OCI-LY3 (cell line): ENCODE data around the gene LSM4.

ENCODE experiments used
- H2AFZ ChIP-seq: fragments of 200-600, 300-600 bp; shearing (Covaris generic); 2 replicates; pipeline ENCODE4 v1.6.0; 2014; ENCODE audit warnings: antibody characterized with exemption, low read depth, low read length
- H3K27ac ChIP-seq: fragments of 200-600, 300-600 bp; sonication (generic); 2 replicates; pipeline ENCODE4 v1.5.1; 2014; ENCODE audit warnings: mild to moderate bottlenecking, low read length, moderate library complexity, mixed read lengths
- H3K27me3 ChIP-seq: fragments of 200-600, 300-600 bp; sonication (generic); 2 replicates; pipeline ENCODE4 v1.6.1; 2014; ENCODE audit warnings: low read depth, low read length, mixed read lengths
- H3K36me3 ChIP-seq: fragments of 200-600, 300-600 bp; sonication (generic); replicated peaks from 2 replicates; pipeline ENCODE3; 2014; ENCODE audit warnings: low read depth, low read length, mixed read lengths
- H3K4me1 ChIP-seq: fragments of 300-600, 200-600 bp; sonication (generic); 2 replicates; pipeline ENCODE4 v1.6.1; 2014; ENCODE audit warnings: low read length, mixed read lengths
- H3K4me2 ChIP-seq: fragments of 200-600, 300-600 bp; sonication (generic); 2 replicates; pipeline ENCODE4 v1.6.1; 2014; ENCODE audit warnings: low read length, mixed read lengths
- H3K4me3 ChIP-seq: fragments of 300-600, 200-600 bp; sonication (generic); 2 replicates; pipeline ENCODE4 v1.5.1; 2014; ENCODE audit warnings: antibody characterized with exemption, mild to moderate bottlenecking, low read length, moderate library complexity
- H3K79me2 ChIP-seq: fragments of 300-600, 200-600 bp; shearing (Covaris generic); 2 replicates; pipeline ENCODE4 v1.6.1; 2014; ENCODE audit warnings: mild to moderate bottlenecking, low read length, mixed read lengths
- H3K9ac ChIP-seq: fragments of 300-600, 200-600 bp; shearing (Covaris generic); 2 replicates; pipeline ENCODE4 v1.6.0; 2014; ENCODE audit warnings: mild to moderate bottlenecking, low read length, moderate library complexity
- H3K9me3 ChIP-seq: fragments of 200-600, 300-600 bp; shearing (Covaris generic); 2 replicates; pipeline ENCODE4 v1.6.1; 2014; ENCODE audit warnings: low read length, mixed read lengths; ENCODE audit not compliant: insufficient read depth
- H4K20me1 ChIP-seq: fragments of 200-600, 300-600 bp; sonication (generic); 2 replicates; pipeline ENCODE4 v1.6.1; 2016; ENCODE audit warnings: low read length, mixed read lengths; ENCODE audit not compliant: insufficient read depth
- EZH2phosphoT487 ChIP-seq: fragments of 200-600 bp; shearing (Covaris generic); IDR thresholded peaks from 2 replicates; pipeline ENCODE4 v1.6.1; 2018; ENCODE audit warnings: antibody characterized with exemption, mixed run types, low read depth
- TF ChIP-seq, protein P1 (sequence below): fragments of 200-600, 300-600 bp; sonication (generic); IDR thresholded peaks from 2 replicates; pipeline ENCODE4 v1.5.1; 2014; ENCODE audit warnings: antibody characterized with exemption, low read length, low read depth

The LSM4 gene

DNA sequence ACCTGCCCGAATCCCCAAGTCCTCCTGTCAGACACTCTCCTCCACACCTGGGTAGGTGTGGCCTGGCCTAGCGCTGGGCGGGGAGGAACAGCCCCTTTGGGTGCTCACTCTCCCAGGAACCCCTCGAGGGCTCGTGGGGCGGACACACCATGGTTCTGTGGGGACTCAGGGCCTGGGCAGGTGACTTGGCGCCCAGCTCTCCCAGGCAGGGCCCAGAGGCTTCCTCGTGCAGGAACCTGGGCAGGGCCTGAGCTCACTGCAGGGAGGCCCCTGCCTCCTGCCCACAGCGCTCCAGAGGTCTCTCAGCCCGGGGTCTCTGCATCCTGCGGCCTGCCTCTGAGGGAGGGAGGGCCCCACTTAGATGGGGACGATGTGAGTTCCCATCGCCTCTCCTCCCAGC, 11.9 kb downstream of the LSM4 start:
- Histone ChIP-seq H2AFZ (no peak overlapping the region), H3K4me1 (peaks cover 23% of the 10 kb centered on the region), H3K9ac (no peak overlapping the region), H3K4me2 (no peak overlapping the region), H3K36me3 (peaks cover 32% of the 10 kb centered on the region), H4K20me1 (no peaks in the 10 kb centered on the region), H3K79me2 (no peaks in the 10 kb centered on the region), H3K27me3 (no peaks in the 10 kb centered on the region), H3K27ac (no peak overlapping the region), H3K9me3 (no peaks in the 10 kb centered on the region), H3K4me3 (no peak overlapping the region)
- no peak for TF ChIP-seq EZH2phosphoT487
- TF ChIP-seq, protein P1, sequence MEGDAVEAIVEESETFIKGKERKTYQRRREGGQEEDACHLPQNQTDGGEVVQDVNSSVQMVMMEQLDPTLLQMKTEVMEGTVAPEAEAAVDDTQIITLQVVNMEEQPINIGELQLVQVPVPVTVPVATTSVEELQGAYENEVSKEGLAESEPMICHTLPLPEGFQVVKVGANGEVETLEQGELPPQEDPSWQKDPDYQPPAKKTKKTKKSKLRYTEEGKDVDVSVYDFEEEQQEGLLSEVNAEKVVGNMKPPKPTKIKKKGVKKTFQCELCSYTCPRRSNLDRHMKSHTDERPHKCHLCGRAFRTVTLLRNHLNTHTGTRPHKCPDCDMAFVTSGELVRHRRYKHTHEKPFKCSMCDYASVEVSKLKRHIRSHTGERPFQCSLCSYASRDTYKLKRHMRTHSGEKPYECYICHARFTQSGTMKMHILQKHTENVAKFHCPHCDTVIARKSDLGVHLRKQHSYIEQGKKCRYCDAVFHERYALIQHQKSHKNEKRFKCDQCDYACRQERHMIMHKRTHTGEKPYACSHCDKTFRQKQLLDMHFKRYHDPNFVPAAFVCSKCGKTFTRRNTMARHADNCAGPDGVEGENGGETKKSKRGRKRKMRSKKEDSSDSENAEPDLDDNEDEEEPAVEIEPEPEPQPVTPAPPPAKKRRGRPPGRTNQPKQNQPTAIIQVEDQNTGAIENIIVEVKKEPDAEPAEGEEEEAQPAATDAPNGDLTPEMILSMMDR: no peak

- H3K27me3 ChIP-seq: no peaks in the 10 kb centered on the region
- H4K20me1 ChIP-seq: no peaks in the 10 kb centered on the region
- H3K27ac ChIP-seq: no peak overlapping the region
- H3K9ac ChIP-seq: no peak overlapping the region
- H3K4me1 ChIP-seq: peaks cover 29% of the 10 kb centered on the region
- no peaks in the 10 kb centered on the region for H3K79me2 ChIP-seq
- no peak for TF ChIP-seq EZH2phosphoT487
- TF ChIP-seq, protein P1: no peak
- H3K4me2 ChIP-seq: no peak overlapping the region
- peaks cover 33% of the 10 kb centered on the region for H3K36me3 ChIP-seq
- H3K4me3 ChIP-seq: no peak overlapping the region
- H2AFZ ChIP-seq: no peak overlapping the region
- H3K9me3 ChIP-seq: no peaks in the 10 kb centered on the region
Measured at GRCh38 chr19:18310118-18310909, 12.6 kb downstream of the LSM4 start.

DNA sequence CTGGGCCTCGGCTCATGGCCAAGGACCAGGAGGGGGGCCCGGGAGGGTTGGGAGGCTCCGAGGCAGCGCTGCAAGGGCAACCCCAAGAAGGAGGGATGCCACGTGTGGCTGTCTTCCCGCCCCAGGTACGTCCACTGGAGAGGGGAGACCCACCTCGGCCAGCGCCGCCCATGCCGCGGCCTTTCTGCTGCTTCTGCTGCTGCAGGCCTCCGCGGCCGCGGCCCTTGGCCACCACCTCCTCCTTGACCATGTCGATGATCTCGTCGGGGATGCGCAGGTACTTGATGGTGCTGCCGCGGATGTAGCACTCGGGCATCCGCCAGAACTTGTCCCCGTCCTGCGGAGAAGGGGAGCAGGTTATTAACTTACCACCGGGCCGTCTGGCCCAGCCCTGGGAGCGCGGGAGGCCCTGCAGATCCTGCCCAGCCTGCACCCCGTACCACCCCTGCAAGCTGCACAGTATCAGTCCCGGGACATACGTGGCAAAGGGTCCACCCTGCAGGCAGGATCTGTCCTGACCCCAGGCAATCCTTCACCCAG, 13.3 kb downstream of the LSM4 start:
- no peak overlapping the region for H2AFZ ChIP-seq
- no peaks in the 10 kb centered on the region for H3K9me3 ChIP-seq
- peaks cover 36% of the 10 kb centered on the region for H3K4me1 ChIP-seq
- H3K4me2 ChIP-seq: no peak overlapping the region
- H3K79me2 ChIP-seq: no peaks in the 10 kb centered on the region
- H3K36me3 ChIP-seq: peaks cover 32% of the 10 kb centered on the region
- no peak overlapping the region for H3K4me3 ChIP-seq
- H3K27ac ChIP-seq: no peak overlapping the region
- H4K20me1 ChIP-seq: no peaks in the 10 kb centered on the region
- H3K9ac ChIP-seq: no peak overlapping the region
- no peaks in the 10 kb centered on the region for H3K27me3 ChIP-seq
- TF ChIP-seq, protein P1: no peak
- no peak for TF ChIP-seq EZH2phosphoT487

DNA sequence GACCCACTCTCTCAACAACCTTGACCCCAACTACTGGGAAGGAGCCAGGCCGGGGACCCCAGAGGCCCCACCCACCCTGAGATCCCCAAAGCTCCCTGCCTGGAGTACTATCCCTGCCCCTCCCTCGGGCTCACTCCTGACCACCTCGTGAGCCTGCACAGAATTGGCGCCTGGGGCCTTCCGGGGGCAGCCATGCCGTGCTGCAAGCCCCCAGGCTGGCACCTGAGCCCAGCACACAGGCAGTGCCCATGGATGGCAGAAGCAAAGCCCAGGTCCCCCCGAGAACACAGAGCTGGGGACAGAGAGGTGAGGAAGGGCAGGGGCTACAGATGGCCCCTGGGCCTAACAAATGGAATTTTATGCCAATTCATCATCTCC, 13.9 kb downstream of the LSM4 start:
- Histone ChIP-seq H3K4me2 (no peak overlapping the region), H3K9me3 (no peaks in the 10 kb centered on the region), H3K27ac (no peak overlapping the region), H3K36me3 (peaks cover 31% of the 10 kb centered on the region), H3K4me3 (no peak overlapping the region), H2AFZ (no peak overlapping the region), H4K20me1 (no peaks in the 10 kb centered on the region), H3K9ac (no peak overlapping the region), H3K27me3 (no peaks in the 10 kb centered on the region), H3K4me1 (peaks cover 43% of the 10 kb centered on the region), H3K79me2 (no peaks in the 10 kb centered on the region)
- TF ChIP-seq, protein P1: no peak
- TF ChIP-seq EZH2phosphoT487: no peak
